ENCODE measurements around the gene PCDH19.

Gene PCDH19

GRCh38 chrX:100297728-100298127 is 112.3 kb downstream of the PCDH19 start:
- Mint-ChIP-seq H3K9me3 (no peaks in the 10 kb centered on the region), H3K4me1 (ENCODE audit: low read depth) (no peaks in the 10 kb centered on the region)

GRCh38 chrX:100296183-100296753 is 113.8 kb downstream of the PCDH19 start:
- Mint-ChIP-seq H3K36me3 (ENCODE audit: low read depth) (no peaks in the 10 kb centered on the region), H3K4me1 (ENCODE audit: low read depth) (no peaks in the 10 kb centered on the region), H3K4me3 (no peak overlapping the region), H3K9me3 (no peaks in the 10 kb centered on the region), H3K27me3 (ENCODE audit: low read depth) (no peaks in the 10 kb centered on the region), H3K27ac (no peak overlapping the region)
- DNase-seq (ENCODE audit: low spot score) = no peak

More at GRCh38 chrX:100297728-100298127, 112.3 kb downstream of the PCDH19 start:
- Mint-ChIP-seq H3K4me3 (no peak overlapping the region), H3K27ac (no peak overlapping the region), H3K36me3 (ENCODE audit: low read depth) (no peaks in the 10 kb centered on the region), H3K27me3 (ENCODE audit: low read depth) (no peaks in the 10 kb centered on the region)
- DNase-seq (ENCODE audit: low spot score) = no peak

GRCh38 chrX:100294965-100295364 is 115.1 kb downstream of the PCDH19 start:
- no peak for DNase-seq (ENCODE audit: low spot score)
- H3K9me3 Mint-ChIP-seq = no peaks in the 10 kb centered on the region
- no peaks in the 10 kb centered on the region for H3K4me1 Mint-ChIP-seq (ENCODE audit: low read depth)
- no peak overlapping the region for H3K27ac Mint-ChIP-seq
- no peaks in the 10 kb centered on the region for H3K36me3 Mint-ChIP-seq (ENCODE audit: low read depth)
- H3K27me3 Mint-ChIP-seq (ENCODE audit: low read depth) = no peaks in the 10 kb centered on the region
- no peak overlapping the region for H3K4me3 Mint-ChIP-seq

- H3K4me1 Mint-ChIP-seq (ENCODE audit: low read depth) = no peaks in the 10 kb centered on the region
- H3K36me3 Mint-ChIP-seq (ENCODE audit: low read depth) = no peaks in the 10 kb centered on the region
- no peaks in the 10 kb centered on the region for H3K27me3 Mint-ChIP-seq (ENCODE audit: low read depth)
- H3K27ac Mint-ChIP-seq = no peak overlapping the region
- DNase-seq (ENCODE audit: low spot score) = no peak
- H3K9me3 Mint-ChIP-seq = no peaks in the 10 kb centered on the region
- no peak overlapping the region for H3K4me3 Mint-ChIP-seq
Measured at GRCh38 chrX:100289066-100289558, 121.0 kb downstream of the PCDH19 start.

GRCh38 chrX:100277231-100277630 is 132.8 kb downstream of the PCDH19 start:
- no peaks in the 10 kb centered on the region for H3K4me1 Mint-ChIP-seq (ENCODE audit: low read depth)
- no peaks in the 10 kb centered on the region for H3K27me3 Mint-ChIP-seq (ENCODE audit: low read depth)
- H3K27ac Mint-ChIP-seq = no peak overlapping the region
- no peaks in the 10 kb centered on the region for H3K36me3 Mint-ChIP-seq (ENCODE audit: low read depth)
- H3K9me3 Mint-ChIP-seq = peaks cover 4% of the 10 kb centered on the region
- no peak overlapping the region for H3K4me3 Mint-ChIP-seq
- no peak for DNase-seq (ENCODE audit: low spot score)

- H3K27ac Mint-ChIP-seq = no peak overlapping the region
- H3K27me3 Mint-ChIP-seq (ENCODE audit: low read depth) = no peaks in the 10 kb centered on the region
- H3K4me1 Mint-ChIP-seq (ENCODE audit: low read depth) = no peaks in the 10 kb centered on the region
Measured at GRCh38 chrX:100274916-100275315, 135.2 kb downstream of the PCDH19 start.

GRCh38 chrX:100265179-100265578 is 144.9 kb downstream of the PCDH19 start:
- Mint-ChIP-seq H3K4me1 (ENCODE audit: low read depth) (no peaks in the 10 kb centered on the region), H3K36me3 (ENCODE audit: low read depth) (no peaks in the 10 kb centered on the region), H3K4me3 (no peak overlapping the region), H3K9me3 (no peaks in the 10 kb centered on the region), H3K27me3 (ENCODE audit: low read depth) (no peaks in the 10 kb centered on the region), H3K27ac (no peak overlapping the region)
- DNase-seq (ENCODE audit: low spot score) = no peak

More at GRCh38 chrX:100274916-100275315, 135.2 kb downstream of the PCDH19 start:
- no peaks in the 10 kb centered on the region for H3K9me3 Mint-ChIP-seq
- H3K36me3 Mint-ChIP-seq (ENCODE audit: low read depth) = no peaks in the 10 kb centered on the region
- no peak overlapping the region for H3K4me3 Mint-ChIP-seq
- DNase-seq (ENCODE audit: low spot score) = no peak

- no peak overlapping the region for H3K27ac Mint-ChIP-seq
- no peak overlapping the region for H3K4me3 Mint-ChIP-seq
- H3K9me3 Mint-ChIP-seq = no peaks in the 10 kb centered on the region
- no peaks in the 10 kb centered on the region for H3K27me3 Mint-ChIP-seq (ENCODE audit: low read depth)
- H3K4me1 Mint-ChIP-seq (ENCODE audit: low read depth) = no peaks in the 10 kb centered on the region
- no peak for DNase-seq (ENCODE audit: low spot score)
- no peaks in the 10 kb centered on the region for H3K36me3 Mint-ChIP-seq (ENCODE audit: low read depth)
Measured at GRCh38 chrX:100264200-100264599, 145.9 kb downstream of the PCDH19 start.

- Mint-ChIP-seq H3K27me3 (ENCODE audit: low read depth) (no peaks in the 10 kb centered on the region), H3K4me1 (ENCODE audit: low read depth) (no peaks in the 10 kb centered on the region), H3K9me3 (no peaks in the 10 kb centered on the region), H3K27ac (no peak overlapping the region), H3K4me3 (no peak overlapping the region), H3K36me3 (ENCODE audit: low read depth) (no peaks in the 10 kb centered on the region)
- no peak for DNase-seq (ENCODE audit: low spot score)
Measured at GRCh38 chrX:100263650-100264049, 146.4 kb downstream of the PCDH19 start.

- DNase-seq (ENCODE audit: low spot score) = no peak
- Mint-ChIP-seq H3K27ac (no peak overlapping the region), H3K9me3 (no peaks in the 10 kb centered on the region), H3K4me3 (no peak overlapping the region), H3K4me1 (ENCODE audit: low read depth) (no peaks in the 10 kb centered on the region), H3K36me3 (ENCODE audit: low read depth) (no peaks in the 10 kb centered on the region), H3K27me3 (ENCODE audit: low read depth) (no peaks in the 10 kb centered on the region)
Measured at GRCh38 chrX:100248885-100249493, 161.1 kb downstream of the PCDH19 start.

GRCh38 chrX:100247826-100248225 is 162.2 kb downstream of the PCDH19 start:
- Mint-ChIP-seq H3K27ac (no peak overlapping the region), H3K36me3 (ENCODE audit: low read depth) (no peaks in the 10 kb centered on the region), H3K9me3 (no peaks in the 10 kb centered on the region), H3K4me3 (no peak overlapping the region), H3K27me3 (ENCODE audit: low read depth) (no peaks in the 10 kb centered on the region), H3K4me1 (ENCODE audit: low read depth) (no peaks in the 10 kb centered on the region)
- no peak for DNase-seq (ENCODE audit: low spot score)

- no peaks in the 10 kb centered on the region for H3K9me3 Mint-ChIP-seq
- no peak overlapping the region for H3K4me3 Mint-ChIP-seq
- H3K4me1 Mint-ChIP-seq (ENCODE audit: low read depth) = no peaks in the 10 kb centered on the region
- H3K36me3 Mint-ChIP-seq (ENCODE audit: low read depth) = no peaks in the 10 kb centered on the region
- H3K27me3 Mint-ChIP-seq (ENCODE audit: low read depth) = no peaks in the 10 kb centered on the region
- H3K27ac Mint-ChIP-seq = no peak overlapping the region
- DNase-seq (ENCODE audit: low spot score) = no peak
Measured at GRCh38 chrX:100244681-100245080, 165.4 kb downstream of the PCDH19 start.
